Mucosa of descending colon (tissue), 3 donors: ENCODE data around the gene PDGFD. TPM values are rescaled to one million over a fixed set of nuclear protein-coding genes. Genes with fewer than 3 reads are reported as not detected.

ENCODE experiments used
- ATAC-seq: fragments of 200-7000 bp; cut with Tn5 transposase; one replicate; pipeline ENCODE4 v1.9.1; 2020; ENCODE audit warnings: mild to moderate bottlenecking, moderate library complexity
- DNase-seq, 3 donors: peaks; one replicate each; pipeline ENCODE4 v3.0.0-alpha.2; 2020
- H3K36me3 ChIP-seq: fragments of 200-600 bp; one replicate; pipeline ENCODE4 v1.8.0; 2021; ENCODE audit warnings: low read depth, mild to moderate bottlenecking
- H3K4me1 ChIP-seq: fragments of 200-600 bp; one replicate; pipeline ENCODE4 v1.8.0; 2021; ENCODE audit warnings: low read depth, mild to moderate bottlenecking
- H3K4me3 ChIP-seq: fragments of 200-600 bp; one replicate; pipeline ENCODE4 v1.8.0; 2021; ENCODE audit warnings: mild to moderate bottlenecking
- H3K9me3 ChIP-seq: fragments of 200-600 bp; one replicate; pipeline ENCODE4 v1.8.0; 2021; ENCODE audit warnings: mild to moderate bottlenecking
- CTCF ChIP-seq: fragments of 200-600 bp; IDR thresholded peaks from one replicate; pipeline ENCODE4 v1.8.0; 2022; ENCODE audit warnings: antibody characterized with exemption, mild to moderate bottlenecking
- intact Hi-C, 2 donors: fragments of 100-400 bp; cut with DNase I in 1 of 2; cut with micrococcal nuclease in 1 of 2; formaldehyde crosslinking; loops; one replicate each; pipeline versions ENCODE4 v1.11.0 to v1.11.1; 2022; cut with DNase I, micrococcal nuclease
- total RNA-seq, 3 donors: library from RNA; stranded (reverse); fragmentation: NEBNext Ultra II Directional in 2 of 3; extraction: Animal tissue kit (Norgen Biotek cat#: 25700) in 2 of 3; gene quantifications; one replicate each; pipeline versions ENCODE4 v1.2.1 to v1.2.4, GENCODE V29; 2021 to 2023
- donor health status: DM: no; HTN: no; CAD: no; lungs with moderate emphysema.
- donor health status: DM: no; HTN: no; CAD: no.
- donor health status: DM: no; HTN: yes; CAD: no.

PDGFD gene
- total RNA-seq, 3 donors from 2014 or later: 3.4 to 6.9 (median 5.7) TPM

DNA sequence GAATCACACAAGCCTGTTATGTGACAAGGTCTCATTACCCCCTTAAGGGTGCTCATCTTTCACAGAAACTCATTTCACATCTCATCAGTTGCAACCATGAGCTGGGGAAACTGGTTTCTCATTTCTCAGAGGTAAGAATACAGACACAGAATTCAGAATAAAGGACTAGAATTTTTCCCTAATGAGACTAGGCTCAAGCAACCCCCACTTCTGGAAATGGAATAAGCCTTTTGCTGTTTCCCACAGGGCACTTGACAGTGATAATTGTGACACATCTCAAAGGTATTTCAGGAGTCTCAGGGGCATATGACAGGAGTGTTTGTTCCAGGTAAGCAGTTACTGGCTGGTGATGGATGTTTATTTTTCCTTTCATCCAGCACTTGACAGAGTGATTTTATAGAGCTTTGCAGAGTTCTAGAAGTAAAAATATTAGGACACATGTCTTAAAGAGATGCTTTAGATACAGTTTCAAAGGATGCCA lies 240.5 kb downstream of the PDGFD start:
- no peaks in the 10 kb centered on the region for H3K4me1 ChIP-seq
- H3K4me3 ChIP-seq: no peak overlapping the region
- DNase-seq (no peak), ATAC-seq (no peak)
- intact Hi-C loops: no loop called here
- no peak for TF ChIP-seq CTCF
- H3K9me3 ChIP-seq: no peaks in the 10 kb centered on the region
- no peaks in the 10 kb centered on the region for H3K36me3 ChIP-seq

- Histone ChIP-seq H3K36me3 (no peaks in the 10 kb centered on the region), H3K4me3 (no peak overlapping the region), H3K9me3 (no peaks in the 10 kb centered on the region), H3K4me1 (no peaks in the 10 kb centered on the region)
- intact Hi-C loops: no loop called here
- no peak for TF ChIP-seq CTCF
- ATAC-seq: no peak
- no peak for DNase-seq
Measured at GRCh38 chr11:103920933-103921332, 243.0 kb downstream of the PDGFD start.

- no peak for ATAC-seq
- Histone ChIP-seq H3K36me3 (no peaks in the 10 kb centered on the region), H3K9me3 (no peaks in the 10 kb centered on the region), H3K4me1 (no peaks in the 10 kb centered on the region), H3K4me3 (no peak overlapping the region)
- no peak for DNase-seq
- no peak for TF ChIP-seq CTCF
- intact Hi-C loops: no loop called here
Measured at GRCh38 chr11:103920449-103920848, 243.5 kb downstream of the PDGFD start.

DNA sequence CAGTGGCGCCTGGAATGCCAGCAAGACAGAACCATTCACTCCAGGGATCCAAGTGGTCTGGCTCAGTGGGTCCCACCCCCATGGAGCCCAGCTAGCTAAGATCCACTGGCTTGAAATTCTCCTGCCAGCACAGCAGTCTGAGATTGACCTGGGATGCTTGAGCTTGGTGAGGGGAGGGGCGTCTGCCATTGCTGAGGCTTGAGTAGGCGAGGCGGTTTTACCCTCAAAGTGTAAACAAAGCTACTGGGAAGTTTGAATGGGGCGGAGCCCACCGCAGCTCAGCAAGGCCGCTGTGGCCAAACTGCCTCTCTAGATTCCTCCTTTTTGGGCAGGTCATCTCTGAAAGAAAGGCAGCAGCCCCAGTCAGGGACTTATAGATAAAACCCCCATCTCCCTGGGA lies 253.2 kb downstream of the PDGFD start:
- Histone ChIP-seq H3K4me1 (no peaks in the 10 kb centered on the region), H3K4me3 (no peak overlapping the region), H3K36me3 (no peaks in the 10 kb centered on the region), H3K9me3 (peaks cover 5% of the 10 kb centered on the region)
- ATAC-seq: no peak
- no peak for DNase-seq
- no peak for TF ChIP-seq CTCF
- intact Hi-C loops: no loop called here

GRCh38 chr11:103907548-103908455 lies 256.1 kb downstream of the PDGFD start:
- no peak for TF ChIP-seq CTCF
- Histone ChIP-seq H3K4me1 (no peaks in the 10 kb centered on the region), H3K9me3 (peaks cover 5% of the 10 kb centered on the region), H3K4me3 (no peak overlapping the region), H3K36me3 (no peaks in the 10 kb centered on the region)
- intact Hi-C loops: no loop called here
- no peak for DNase-seq
- ATAC-seq: no peak
